GM12872 (cell line): ENCODE measurements around the gene WDFY2.

Experiments
- TF ChIP-seq, protein P1 (sequence below): IDR thresholded peaks from 3 replicates; pipeline ENCODE4 v1.5.1; 2011; ENCODE audit warnings: low read depth, mild to moderate bottlenecking, low read length, moderate library complexity; ENCODE audit not compliant: insufficient read depth

Gene WDFY2

DNA sequence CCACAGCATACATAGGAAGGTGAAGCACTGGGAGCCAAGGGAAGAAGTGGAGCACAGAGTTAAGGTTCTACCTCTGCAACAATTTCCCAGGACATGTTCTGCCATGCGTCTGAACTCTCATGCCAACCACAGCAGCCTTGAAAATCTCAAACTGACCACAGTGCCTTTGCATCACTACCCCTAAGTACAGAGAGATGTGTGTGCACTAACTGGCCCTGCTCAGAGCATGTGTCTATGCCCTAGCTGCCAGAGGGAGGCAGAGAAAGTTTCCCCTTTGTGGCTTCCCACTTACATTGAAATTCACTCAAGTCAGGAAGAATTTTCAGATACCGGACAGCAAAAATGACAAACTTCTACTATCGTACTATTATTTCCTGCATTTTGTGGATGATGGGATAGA lies 26.8 kb upstream of the WDFY2 start:
- TF ChIP-seq, protein P1, sequence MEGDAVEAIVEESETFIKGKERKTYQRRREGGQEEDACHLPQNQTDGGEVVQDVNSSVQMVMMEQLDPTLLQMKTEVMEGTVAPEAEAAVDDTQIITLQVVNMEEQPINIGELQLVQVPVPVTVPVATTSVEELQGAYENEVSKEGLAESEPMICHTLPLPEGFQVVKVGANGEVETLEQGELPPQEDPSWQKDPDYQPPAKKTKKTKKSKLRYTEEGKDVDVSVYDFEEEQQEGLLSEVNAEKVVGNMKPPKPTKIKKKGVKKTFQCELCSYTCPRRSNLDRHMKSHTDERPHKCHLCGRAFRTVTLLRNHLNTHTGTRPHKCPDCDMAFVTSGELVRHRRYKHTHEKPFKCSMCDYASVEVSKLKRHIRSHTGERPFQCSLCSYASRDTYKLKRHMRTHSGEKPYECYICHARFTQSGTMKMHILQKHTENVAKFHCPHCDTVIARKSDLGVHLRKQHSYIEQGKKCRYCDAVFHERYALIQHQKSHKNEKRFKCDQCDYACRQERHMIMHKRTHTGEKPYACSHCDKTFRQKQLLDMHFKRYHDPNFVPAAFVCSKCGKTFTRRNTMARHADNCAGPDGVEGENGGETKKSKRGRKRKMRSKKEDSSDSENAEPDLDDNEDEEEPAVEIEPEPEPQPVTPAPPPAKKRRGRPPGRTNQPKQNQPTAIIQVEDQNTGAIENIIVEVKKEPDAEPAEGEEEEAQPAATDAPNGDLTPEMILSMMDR, result no peak

DNA sequence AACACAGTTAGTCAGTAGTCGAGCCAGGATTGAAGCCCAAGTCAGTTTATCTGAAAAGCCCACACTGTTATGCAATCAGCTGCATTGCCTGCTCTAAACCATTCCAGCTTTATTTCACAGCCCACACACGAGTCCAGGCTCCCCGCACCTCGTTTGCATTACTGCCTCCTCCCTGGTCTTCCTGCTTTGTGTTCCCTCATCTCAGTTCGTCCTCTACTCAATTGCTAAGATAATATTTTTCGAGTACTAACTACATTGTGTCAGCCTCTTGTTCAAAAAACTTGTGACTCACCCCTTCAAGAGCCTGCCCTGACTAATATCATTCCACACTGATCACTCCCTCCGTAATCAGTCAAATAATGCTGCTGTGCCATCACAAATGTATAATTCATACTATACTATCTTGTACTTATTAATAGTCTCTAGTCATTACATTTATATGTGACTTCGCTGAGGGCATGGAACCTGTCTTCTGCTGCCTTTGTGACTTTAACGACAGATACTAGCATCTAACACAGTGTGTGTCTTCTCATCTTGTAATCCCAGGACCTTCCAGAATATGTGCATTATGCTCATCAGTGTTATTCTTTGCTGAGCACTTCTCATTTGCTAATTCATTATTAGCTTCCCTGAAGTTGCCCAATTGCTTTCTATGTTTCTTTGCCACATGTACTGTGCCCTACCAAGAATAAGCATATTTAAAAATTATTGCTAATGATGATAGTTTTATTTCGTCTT lies 26.2 kb upstream of the WDFY2 start:
- TF ChIP-seq, protein P1, result no peak

DNA sequence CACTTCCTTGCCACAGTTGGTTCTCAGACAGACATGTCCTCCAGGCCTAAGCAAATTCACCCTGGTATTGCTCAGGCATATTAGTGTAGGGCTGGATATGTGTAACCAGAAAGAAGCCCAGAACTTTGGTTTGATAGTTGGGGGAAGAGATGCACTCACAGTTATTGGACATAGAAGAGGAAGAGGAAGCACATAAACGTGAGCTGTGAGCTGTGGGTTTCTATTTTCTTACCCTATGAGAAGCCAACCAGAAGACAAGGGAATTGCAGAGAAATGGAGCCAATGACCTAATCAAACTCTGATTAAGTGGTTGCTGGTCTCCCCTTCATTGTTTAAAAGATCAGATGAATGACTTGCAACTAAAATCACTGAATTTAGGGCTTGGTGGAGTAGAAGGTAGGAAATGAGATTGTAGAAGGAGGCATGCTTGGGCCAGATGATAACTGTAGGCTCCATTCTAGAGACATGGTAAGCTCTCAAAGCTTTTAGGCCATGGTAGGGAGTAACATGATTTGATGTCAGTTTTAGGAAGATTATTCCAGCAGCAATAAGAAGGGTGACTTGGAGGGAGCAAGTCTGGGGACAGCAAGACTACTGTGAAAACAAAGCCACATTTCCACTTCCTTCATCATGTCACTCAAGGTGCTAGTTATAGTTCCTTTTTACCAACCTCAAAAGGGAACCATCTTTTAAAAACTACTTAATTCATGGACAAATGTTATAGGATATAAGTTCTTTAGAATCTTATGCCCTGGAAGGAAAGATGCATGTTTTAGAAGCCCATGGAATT lies 24.1 kb upstream of the WDFY2 start:
- TF ChIP-seq, protein P1, result no peak

DNA sequence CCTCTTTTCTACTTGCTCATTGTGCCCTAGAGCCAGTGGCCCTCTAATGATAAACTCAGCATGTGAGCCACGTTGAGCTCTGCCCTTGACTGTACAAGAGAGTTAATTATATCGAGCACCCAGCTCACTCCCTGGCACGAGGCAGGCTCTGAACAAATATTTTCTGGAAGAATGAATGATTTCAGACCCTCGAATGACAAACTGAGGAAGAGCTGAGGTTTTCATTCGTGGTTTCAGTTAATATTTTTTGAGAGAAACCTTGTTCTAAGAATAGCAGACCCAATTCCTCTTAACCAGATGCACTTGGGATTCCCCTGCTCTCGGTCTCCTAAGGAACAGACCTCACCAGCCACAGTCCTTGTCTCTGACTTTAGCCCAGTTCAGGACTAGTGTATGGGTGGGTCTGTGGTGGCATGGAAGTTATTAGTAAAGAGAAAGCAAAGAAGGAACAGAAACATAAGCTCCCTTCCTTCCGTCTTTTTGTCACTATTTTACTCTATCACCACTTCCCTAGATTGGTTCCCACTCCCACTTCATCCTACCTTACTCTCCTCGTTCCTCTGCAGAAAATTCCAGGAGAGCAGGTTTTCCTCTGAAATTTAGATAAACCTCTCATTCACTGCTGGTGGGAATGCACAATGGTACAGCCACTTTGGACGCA lies 22.1 kb upstream of the WDFY2 start:
- TF ChIP-seq, protein P1, result no peak

DNA sequence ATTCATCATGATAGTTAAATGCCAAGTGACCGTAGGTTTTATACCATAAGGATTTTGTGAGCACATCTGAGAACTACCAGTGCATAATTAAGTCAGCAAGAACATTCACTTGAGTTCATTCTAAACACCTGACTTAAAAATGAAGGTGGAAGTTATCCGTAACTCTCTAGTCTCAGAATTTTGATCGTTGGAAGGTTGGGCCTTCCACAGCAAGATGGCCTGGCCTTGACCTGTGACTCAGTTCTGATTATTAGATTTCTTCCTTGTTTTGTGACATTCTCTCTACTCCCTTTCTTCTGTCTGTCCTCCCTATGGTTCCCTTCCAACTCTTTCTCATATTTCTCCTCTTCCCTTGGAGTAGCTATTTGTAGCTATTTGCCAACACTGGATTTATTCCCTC lies 20.0 kb upstream of the WDFY2 start:
- TF ChIP-seq, protein P1, result no peak

DNA sequence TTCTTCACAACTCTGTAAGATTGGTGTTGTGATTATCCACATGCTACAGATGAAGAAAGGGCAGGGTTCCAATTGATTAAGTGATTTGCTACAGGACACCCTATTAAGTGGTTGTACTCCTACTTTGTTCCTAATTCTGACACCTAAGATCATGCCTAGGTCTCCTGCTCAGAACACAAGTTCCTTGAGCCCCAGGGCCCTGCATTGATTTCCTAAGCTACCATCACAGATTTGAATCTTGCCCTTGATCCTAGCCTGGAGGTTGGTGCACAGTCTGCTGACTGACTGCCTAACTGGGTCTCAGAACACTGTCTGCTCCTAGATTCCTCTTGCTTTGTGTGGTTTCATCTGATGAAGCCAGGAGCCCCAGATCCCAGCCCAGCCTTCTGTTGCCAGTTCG lies 19.6 kb upstream of the WDFY2 start:
- TF ChIP-seq, protein P1, result no peak

DNA sequence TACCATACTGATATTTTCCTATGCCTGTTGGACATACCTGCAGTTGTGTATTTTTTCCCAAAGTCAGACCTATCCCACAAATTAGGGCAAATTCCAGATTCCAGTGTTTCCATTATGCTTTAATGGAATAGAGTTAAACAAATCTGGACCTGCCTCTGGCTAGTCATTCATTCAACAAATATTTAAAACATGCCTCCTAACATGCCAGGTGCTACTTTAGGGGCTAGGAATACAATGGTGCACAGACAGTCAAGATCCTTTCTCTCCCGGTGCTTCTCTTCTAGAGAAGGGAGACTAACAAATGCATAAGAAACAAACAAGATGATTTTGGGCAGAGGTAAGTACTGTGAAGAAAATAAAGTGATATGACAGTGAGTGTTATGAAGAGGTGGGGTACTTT lies 7.5 kb upstream of the WDFY2 start:
- TF ChIP-seq, protein P1, result no peak
